Hematopoietic multipotent progenitor cell treated with erythropoietin and hydrocortisone succinate and interleukin-3 and kit ligand, for 4 days (in vitro differentiated cells): Measurements from ENCODE around the gene SANBR.
"Not testable (repeated sequence)": the region's sequence is repeated elsewhere in the genome, so short reads cannot be mapped to it uniquely, and the experiment has no call there.

Source experiments
- DNase-seq: peaks from one replicate; pipeline ENCODE4 v3.0.0-alpha.2; 2015

The SANBR gene

DNA sequence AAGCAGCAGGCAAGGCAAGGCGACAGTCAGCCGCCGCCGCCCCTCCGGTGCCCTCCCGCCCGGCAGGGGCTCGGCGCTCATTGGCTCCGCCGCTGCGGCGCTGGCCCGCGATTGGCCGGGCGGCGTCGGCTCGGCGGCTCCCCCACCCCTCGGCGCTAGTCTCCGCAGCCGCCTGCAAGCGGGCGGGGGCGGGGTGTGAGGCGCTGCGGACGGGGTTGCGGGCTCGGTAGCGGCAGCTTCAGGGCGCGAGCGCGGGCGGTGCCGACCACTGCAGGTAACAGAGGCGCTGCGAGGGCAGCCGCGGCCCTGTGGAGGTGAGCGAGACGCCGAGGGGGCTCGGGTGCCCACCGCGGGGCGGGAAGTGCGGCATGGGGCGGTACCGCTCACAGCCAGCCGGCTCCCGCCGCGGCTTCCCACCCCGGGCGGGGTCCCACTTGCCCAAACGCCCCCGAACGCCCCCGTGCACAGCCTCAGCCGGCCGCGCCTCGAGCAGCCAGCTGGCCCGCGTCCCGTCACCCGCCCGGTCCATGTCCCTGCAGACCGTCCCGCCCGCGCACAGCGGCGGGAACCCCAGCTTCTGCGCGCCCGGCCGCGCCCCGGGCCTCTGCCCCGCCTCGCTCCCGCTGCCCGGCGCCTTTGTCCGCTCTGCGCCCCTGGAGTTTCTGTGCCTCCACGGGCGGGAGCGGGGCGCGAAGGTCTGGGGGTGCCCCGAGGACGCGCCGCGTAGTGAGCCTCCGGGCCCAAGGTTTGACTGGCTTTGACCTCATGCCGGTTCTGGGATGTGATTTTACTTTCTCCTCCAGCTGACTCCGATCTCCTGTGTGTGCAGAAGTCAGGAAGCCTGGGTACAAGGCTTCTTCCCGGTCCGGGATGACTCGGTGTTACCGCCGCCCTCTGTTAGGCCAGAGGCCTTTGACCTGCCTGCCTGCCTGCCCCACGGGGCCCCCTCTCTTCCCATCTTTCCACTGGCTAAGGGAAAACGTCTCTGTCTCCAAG is at the start of gene SANBR:
SANBR (plus strand) TSS at position 158 of the 996 bp plus-strand sequence. CDS start 4,480 bp downstream, outside the sequence.
- DNase-seq: peak; percentile 96

DNA sequence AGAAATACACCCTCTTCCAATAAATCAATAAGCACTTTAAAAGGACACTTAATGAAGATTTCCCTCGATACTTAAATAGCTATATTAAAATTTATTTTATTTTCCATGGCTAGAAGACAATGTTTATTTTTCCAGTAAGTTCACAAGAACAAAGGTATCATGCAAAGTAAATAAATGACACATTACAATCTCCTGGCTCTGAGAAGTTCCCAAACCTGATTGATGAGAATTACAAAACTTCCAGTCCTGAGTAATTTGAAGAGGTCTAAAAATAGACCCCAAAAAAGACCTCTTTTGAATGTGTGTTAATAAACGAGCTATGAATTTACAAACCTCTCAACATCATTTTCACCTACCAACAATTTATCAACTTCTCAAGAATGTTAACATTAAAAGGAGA is 49.7 kb upstream of the SANBR start:
- DNase-seq: no peak

DNA sequence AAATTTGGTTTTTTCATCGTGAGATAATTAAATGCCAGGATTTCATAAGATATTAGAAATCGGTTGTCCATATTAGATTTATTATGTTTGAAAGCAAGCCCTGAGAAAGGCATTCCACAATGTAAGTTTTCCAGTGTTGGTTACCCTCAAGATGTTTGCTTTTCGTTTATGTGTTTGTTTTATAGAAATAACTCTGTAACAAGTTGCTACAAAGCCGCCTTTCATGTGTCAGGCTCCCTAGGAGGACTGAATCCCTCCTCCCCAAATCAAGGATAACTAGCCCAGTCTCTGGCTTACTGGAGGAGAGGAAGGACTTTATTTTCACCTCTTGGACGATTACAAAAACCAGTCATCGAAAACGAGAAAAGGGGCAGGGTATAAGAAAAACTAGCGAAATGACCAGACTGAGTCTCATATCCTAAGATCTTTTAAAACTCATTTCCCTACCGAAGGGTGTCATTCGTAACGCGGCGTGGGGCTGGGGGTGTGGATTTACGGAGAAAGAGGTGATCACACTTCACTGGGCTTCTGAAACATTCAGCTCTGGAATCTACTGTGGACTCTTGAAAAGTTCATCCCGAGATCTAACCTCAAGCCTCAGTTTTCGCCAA is 49.2 kb upstream of the SANBR start:
- peak; percentile 10 for DNase-seq

DNA sequence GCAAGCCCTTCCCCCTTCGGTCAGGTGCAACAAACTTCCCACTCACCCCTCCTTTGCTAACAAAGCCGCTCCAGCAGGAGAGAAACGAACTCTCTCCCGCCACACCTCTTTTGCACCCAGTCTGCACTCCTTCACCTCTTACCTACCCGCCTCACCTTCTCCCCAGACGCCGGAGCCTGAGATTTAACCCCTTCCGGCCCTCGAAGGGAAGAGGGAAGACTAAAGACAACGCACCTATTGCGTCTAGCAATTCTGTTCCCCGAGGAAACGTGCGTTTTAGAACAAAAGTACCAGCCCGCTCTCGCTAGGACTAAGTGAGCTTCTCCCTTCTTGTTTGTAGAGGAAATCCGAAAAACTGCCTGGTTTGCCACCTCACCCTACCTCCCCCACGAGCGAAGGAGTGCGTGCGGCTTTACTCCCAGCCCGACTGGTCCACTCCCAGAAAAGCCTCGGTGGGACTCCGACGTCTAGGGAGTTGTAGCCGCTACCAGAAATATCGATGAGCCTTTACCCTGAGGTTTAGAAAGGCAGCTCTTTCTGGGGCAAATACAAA is 48.6 kb upstream of the SANBR start:
- peak; percentile 90 for DNase-seq

DNA sequence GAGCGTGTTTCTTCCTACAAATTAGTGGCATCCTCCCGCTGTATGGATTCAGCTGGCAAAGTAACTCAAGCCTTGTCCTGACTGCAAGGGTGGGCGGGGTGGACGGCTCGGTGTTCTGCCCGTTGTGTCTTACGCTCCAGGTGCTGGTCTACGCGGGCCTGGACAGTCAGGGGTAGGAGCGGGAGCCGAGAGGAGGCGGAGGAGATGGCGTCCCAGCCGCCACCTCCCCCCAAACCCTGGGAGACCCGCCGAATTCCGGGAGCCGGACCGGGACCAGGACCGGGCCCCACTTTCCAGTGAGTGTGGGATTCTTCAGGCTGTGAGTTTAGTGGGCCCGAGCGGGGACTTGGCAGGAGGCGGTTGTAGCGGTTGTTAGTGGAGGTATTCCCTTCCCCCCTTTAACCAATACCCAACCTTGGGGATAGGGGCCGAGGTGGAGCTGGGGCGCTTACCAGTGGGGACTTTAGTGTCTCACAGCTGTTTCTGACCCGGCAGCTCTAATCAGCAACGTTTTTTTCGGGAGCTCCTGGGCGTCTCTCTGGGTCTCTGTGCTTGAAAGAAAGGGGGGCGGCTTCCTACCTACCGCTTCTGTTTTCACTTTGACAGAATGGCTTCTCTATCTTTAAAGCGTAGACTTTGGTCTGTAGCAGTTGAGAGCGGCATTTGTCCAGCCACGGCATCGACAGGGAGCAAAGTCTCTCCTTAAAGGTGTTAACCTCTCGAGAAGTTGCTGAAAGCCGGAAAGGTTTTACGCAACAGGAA is 47.9 kb upstream of the SANBR start, which contains the start of the genes PEX13 and PUS10:
PEX13 (plus strand) TSS at position 165 of the 762 bp plus-strand sequence; CDS start at position 205, 40 bp downstream.
PUS10 (minus strand) TSS at position 700 of the 762 bp plus-strand sequence. CDS start 6,365 bp downstream, outside the sequence.
- peak; percentile 91 for DNase-seq

DNA sequence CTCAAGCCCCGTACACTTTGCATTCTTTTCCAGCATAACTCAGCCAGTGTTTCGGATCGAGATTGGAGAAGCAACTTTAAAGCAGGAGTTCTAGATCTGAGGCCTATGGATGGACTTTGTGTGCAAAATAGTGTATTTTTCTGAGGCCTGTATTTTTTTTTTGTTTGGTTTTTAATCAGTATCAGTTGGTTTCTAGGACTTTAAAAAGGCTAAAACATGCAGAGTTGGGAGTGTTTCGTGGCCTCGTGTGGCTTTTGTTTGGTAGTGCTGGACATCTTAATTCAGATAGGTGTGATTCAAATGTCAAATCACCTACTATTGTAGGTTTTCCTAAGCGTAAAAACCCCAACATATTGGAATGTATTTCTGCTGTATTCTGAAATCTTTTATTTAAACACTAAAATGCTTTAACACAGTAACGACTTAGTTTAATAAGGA is 47.3 kb upstream of the SANBR start:
- no peak for DNase-seq

DNA sequence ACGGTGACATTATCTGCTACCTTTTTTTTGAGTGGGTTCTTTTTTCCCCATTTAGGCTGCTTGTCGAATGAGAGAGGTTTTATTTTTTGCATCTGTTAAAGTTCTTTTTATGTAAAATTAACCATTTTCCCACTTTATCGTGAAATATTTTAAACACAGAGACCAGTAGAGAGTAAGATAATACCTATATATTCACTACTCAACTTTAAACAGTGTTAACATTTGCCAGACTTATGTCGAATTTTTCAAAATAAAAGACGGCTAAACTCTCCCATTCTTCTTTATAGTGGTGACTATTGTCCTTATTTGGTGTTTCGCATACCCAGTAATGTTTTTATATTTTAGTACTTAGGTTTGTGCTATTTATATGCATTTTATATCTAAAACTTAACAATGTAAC is 46.9 kb upstream of the SANBR start:
- DNase-seq: no peak

DNA sequence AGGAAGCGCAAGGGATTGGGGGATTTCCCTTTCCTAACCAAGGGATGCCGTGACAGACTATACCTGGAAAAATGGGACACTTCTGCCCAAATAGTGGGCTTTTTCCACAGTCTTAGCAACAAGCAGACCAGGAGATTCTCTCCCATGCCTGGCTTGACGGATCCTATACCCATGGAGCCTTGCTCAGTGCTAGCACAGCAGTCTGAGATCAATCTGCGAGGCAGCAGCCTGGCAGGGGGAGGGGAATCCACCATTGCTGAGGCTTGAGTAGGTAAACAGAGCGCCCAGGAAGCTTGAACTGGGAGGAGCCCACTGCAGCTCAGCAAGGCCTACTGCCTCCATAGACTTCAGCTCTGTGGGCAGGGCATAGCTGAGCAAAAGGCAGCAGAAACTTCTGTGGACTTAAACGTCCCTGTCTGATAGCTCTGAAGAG is 44.4 kb upstream of the SANBR start:
- DNase-seq: no peak

DNA sequence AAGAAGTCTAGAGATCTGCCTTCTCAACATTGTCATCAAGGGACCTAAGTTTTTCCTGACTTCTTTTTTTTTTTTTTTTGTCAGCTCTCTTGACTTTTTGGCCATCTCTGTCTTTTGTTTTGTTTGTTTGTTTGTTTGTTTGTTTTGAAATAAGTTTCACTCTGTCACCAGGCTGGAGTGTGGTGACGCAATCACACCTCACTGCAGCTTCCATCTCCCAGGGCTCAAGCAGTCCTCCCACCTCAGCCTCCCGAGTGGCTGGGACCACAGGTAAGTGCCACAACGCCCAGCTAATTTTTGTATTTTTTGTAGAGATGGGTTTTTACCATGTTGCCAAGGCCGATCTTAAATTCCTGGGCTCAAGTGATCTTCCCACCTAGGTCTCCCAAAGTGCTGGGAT is 42.0 kb upstream of the SANBR start:
- no peak for DNase-seq

DNA sequence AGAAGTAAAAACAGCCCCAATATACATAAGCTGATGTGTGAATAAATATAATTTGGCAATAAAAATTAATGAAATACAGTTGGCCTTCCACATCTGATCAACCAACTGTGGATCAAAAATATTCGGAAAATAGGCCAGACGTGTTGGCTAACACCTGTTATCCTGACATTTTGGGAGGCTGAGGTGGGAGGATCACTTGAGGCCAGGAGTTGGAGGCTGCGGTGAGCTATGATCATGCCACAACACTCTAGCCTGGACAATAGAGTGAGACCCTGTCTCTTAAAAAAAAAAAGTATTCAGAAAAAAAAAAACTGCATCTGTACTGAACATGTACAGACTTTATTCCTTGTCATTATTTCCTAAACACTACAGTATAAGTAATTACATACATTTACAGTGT is 36.1 kb upstream of the SANBR start:
- DNase-seq: no peak

DNA sequence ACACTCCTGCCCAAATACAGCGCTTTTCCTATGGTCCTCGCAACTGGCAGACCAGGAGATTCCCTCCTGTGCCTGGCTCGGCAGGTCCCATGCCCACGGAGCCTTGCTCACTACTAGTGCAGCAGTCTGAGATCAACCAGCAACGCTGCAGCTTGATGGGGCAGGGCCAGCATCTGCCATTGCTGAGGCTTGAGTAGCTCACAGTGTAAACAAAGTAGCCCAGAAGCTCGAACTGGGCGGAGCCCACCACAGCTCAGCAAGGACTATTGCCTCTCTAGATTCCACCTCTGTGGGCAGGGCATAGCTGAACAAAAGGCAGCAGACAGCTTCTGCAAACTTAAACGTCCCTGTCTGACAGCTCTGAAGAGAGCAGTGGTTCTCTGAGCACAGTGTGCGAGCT is 31.1 kb upstream of the SANBR start:
- DNase-seq: not testable (repeated sequence)

DNA sequence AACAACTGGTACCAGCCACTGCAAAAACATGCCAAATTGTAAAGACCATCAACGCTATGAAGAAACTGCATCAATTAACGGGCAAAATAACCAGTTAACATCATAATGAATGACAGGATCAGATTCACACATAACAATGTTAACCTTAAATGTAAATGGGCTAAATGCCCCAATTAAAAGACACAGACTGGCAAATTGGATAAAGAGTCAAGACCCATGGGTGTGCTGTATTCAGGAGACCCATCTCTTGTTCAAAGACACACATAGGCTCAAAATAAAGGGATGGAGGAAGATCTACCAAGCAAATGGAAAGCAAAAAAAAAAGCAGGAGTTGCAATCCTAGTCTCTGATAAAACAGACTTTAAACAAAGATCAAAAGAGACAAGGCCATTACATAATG is 29.0 kb upstream of the SANBR start:
- not testable (repeated sequence) for DNase-seq

DNA sequence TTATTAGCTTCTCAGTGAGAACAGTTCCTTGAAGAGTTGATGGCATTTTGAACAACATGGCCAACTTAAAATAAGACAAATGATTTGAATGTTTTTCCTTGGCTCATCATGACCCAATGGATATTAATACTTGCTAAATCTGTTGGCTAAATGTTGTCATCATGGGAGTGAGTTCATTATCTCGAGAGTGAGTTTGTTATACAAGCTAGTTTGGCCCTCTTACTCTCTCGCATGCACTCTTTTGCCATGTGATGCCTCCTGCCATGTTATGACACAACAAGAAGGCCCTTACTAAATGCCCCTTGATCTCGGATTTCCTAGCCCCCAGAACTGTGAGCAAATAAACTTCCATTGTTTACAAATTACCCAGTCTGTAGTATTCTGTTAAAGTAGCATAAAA is 22.9 kb upstream of the SANBR start:
- no peak for DNase-seq

DNA sequence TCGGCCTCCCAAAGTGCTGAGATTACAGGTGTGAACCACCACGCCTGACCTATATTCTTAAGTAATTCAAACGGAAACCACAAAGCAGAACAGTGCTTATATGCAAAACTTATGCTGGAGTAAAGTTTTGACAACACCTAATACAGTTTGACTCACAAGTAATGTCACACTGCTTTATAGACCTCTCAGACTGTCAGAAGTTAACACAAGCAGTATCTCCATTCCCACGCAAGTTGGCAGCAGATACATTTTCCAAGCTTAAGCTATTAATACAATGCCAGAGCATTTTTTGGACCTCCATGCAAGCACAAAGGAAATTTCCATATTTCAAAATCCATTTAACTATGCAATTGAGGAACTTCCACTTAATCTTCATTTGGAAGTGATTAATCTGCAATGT is 21.0 kb upstream of the SANBR start:
- no peak for DNase-seq

DNA sequence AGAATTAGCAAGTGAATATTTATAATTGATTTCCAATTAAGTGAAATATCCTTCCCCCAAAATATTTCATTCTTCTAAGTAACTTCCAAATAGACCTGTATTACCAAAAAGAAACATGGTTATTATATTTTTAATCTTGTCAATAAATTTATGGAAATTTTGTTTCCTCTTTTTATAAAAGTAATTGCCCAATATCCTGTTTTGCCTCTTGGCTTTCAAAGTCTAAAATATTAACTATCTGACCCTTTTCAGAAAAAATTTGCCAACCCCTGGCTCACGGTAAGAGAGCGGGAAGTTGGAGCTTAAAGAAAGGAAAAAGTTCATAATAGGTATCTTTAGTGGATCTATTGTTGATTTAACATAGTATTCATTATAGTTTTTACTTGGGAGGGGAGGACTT is 20.4 kb upstream of the SANBR start:
- DNase-seq: no peak

DNA sequence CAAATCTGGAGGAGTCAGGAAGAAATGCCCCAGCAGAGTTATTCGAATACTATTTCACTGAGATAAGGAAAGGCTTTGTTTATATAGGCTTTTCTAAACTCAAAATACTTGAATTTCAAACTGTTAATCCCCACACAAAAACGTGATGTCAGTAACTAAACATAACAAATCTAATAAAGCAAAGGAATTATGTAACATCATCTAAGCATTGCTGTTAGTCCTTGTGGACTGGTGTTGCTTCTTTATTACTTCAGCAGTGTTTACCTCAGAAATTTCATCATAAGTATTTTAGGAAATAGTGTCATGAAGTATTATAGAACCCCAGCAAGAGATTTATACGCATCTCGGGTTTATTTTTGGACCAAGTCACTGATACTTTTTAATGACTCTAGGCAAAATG is 19.7 kb upstream of the SANBR start:
- no peak for DNase-seq

DNA sequence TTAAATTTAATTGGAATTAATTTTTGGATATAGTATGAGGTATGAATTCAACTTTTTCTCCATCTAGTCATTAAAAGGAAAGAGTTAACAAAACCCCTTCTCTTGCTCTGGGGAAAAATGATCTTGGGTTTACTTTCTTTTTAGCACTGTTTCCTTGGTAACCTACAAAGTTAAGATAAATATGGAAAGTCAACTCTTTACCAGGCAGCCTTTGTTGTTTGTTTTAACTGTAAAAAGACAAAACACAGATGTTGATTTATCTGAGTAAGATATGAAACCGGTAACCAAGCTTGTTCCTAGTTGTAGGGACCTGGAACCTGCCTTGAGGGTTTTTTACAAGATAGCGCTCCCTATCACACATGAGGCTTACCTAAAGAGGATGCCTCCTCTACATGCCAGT is 10.1 kb upstream of the SANBR start:
- DNase-seq: peak; percentile 32

DNA sequence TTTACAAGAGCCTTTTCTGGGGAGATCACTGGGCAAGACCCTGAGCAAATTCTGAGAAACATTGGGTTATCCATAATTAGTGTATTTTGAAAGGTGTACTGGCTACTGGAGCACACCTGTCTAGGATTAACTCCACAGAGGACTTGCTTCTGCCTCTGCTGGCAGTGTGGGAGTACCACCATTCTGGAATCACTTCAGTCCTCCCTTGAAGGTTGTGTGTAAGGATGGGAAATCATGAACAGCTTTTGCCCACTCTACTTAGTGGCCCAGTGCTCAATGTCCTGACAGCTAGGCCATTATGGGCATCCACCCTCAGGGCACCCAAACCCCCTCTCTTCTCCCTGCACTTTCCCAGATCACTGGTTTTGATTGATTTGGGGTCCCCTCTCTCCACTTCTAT is 8.1 kb upstream of the SANBR start:
- DNase-seq: no peak

DNA sequence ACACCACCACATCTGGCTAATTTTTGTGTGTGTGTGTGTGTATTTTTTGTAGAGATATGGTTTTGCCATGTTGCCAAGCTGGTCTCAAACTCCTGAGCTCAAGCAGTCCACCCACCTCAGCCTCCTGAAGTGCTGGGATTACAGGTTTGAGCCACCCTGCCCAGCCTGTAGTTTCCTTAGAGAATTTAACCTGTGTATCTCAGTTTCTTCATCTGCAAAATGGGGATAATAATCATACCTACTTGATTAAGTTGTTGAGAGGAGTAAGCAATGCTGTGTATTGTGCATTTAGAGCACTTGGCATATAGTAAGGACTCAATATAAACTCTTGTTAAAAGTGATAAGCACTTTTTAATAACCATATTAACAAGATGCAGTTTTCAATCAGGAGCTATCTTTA is 6.3 kb upstream of the SANBR start:
- no peak for DNase-seq

DNA sequence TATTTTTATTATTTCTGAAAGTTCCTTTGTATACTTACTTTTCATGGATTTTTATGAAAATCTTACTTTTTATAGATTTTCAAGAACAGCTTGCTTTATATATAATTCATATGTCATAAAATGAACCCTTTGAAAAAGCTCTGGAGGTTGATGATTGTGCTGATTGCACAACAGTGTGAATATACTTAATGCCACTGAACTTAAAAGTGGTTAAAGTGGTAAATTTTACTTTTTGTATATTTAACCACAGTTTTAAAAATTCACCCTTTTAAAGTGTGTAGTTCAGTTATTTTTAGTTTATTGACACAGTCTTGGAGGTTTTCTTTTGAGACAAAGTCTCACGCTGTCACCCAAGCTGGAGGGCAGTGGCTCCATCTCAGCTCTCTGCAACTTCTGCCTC is 8.4 kb downstream of the SANBR start:
- no peak for DNase-seq

DNA sequence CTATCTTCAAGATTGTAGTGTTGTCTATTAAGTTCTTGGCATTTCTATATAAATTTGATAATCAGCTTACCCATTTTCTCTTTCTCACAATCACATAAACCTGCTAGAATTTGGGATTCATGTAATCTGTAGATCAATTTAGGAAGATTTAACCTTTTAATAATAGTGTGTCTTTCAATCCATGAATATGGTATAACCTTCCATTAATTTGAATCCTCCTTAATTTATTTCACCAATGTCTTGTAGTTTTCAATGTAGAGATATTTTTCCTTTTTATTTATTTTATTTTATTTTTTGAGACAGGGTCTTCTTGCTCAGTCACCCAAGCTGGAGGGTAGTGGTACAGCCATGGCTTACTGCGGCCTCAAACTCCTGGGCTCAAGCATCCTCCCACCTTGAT is 20.2 kb downstream of the SANBR start:
- no peak for DNase-seq

DNA sequence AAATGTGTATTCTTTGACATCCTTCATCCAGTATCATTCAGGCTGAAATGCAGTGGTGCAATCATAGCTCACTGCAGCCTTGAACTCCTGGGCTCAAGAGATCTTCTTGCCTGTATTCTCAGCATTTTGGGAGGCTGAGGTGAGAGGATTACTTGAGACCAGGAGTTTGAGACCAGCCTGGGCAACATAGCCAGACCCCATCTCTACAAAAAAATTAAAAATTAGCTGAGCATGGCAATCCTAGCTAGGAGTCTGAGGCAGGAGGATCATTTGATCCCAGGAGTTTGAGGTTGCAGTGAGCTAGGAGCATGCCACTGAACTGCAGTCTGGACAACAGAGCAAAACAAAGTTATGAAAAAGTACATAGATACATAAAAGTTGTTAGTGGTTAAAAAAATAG is 24.1 kb downstream of the SANBR start:
- DNase-seq: no peak

DNA sequence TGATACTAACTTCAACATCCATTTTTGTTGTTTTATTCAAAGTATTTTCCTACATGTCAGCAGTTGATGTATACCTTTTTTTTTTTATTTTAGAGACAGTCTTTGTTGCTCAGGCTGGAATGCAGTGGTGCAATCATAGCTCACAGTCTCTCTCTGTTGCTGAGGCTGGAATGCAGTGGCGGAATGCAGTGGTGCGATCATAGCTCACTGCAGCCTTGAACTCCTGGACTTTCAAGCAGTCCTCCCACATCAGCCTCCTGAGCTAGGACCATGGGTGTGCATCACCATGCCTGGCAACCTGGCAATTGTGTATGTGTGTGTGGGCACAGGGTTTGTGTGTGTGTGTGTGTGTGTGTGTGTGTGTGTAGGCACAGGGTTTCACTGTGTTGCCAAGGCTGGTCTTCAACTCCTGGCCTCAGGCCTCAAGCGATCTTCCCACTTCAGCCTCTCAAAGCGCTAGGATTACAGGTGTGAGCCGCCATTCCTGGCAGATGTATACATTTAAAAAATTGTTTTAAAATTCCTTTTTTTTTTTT is 24.8 kb downstream of the SANBR start:
- no peak for DNase-seq
